ENCODE measurements around the gene KL. TPM values are rescaled to one million over a fixed set of nuclear protein-coding genes. Genes with fewer than 3 reads are reported as not detected.

The KL gene
- total RNA-seq, 1 donor = under 0.01 TPM

DNA sequence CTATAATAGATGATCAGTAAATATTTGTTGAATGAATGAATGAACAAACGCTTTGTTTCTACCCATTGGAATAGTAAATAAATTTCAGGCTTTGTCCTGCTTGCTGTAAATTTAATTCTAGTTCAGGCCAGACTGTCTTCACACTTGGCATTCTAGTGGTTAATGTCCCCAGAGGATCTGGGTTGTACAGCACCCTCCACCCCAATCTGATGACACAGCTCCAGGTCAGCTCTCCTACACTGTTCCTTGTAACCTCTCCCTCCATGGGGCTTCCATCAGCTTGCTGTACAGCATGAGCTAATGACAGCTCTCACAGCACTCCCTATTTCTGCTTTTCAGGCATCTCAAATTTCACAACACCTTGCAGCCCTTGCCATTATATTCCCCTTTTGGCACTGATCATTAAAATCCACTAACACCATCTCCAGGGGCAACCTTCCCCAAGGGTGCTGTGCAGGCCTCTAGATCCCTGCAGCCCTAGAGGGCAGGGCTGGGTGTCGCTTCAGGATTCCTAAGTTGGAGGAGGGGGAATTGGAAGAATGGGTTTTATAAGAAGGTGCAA, 12.7 kb upstream of the KL start:
- no peak overlapping the region for H3K4me3 ChIP-seq (ENCODE audit: low read depth, low read length)
- DNase-seq (ENCODE audit: low read depth) = no peak
- TF ChIP-seq, protein P1, sequence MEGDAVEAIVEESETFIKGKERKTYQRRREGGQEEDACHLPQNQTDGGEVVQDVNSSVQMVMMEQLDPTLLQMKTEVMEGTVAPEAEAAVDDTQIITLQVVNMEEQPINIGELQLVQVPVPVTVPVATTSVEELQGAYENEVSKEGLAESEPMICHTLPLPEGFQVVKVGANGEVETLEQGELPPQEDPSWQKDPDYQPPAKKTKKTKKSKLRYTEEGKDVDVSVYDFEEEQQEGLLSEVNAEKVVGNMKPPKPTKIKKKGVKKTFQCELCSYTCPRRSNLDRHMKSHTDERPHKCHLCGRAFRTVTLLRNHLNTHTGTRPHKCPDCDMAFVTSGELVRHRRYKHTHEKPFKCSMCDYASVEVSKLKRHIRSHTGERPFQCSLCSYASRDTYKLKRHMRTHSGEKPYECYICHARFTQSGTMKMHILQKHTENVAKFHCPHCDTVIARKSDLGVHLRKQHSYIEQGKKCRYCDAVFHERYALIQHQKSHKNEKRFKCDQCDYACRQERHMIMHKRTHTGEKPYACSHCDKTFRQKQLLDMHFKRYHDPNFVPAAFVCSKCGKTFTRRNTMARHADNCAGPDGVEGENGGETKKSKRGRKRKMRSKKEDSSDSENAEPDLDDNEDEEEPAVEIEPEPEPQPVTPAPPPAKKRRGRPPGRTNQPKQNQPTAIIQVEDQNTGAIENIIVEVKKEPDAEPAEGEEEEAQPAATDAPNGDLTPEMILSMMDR (IDR thresholded peaks at IDR 0.05; ENCODE audit: insufficient read depth, low read depth, low read length) = no peak

DNA sequence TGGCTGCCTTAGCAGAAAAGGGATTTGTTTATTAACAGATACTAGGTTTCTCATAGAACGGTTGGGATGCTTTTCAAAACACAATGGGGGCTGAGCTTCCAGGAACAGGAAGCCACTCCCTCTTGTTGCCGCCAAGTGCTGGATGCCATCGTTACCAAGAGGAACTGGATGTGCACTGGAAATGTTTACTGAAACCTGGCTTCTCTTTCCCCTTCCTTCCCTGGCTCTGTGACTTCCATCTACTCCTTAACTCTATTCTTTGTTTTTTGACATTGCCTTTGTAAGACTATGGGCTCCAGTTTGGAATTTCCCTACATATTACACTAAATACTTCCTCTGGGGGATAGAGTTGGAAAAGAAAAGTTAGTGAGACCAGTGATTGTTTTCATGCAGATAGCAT, 11.7 kb upstream of the KL start:
- TF ChIP-seq, protein P1 (IDR thresholded peaks at IDR 0.05; ENCODE audit: insufficient read depth, low read depth, low read length) = no peak
- peak; percentile 3 for DNase-seq (ENCODE audit: low read depth)
- no peak overlapping the region for H3K4me3 ChIP-seq (ENCODE audit: low read depth, low read length)

DNA sequence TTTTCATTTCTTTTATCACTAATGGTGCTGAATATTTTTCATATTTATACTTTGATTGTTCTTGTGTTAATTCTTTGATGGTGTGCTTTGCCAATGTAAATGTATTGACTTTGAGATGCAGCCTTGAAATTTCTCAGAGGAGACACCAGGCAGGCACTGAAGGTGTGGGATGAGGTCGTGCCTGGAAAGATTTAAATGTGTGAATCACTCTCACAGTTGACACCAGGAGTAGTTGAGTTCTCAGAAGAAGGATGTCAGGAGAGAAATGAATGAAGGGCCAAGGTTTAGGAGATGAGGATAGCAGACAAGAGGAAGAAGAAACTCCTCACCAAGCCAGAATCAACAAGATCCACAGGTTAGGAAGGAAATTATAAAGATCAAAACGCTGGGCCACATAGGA, 10.1 kb upstream of the KL start:
- DNase-seq (ENCODE audit: low read depth) = no peak
- TF ChIP-seq, protein P1 (IDR thresholded peaks at IDR 0.05; ENCODE audit: insufficient read depth, low read depth, low read length) = no peak

GRCh38 chr13:33006638-33007037, 9.6 kb upstream of the KL start:
- no peak for DNase-seq (ENCODE audit: low read depth)
- TF ChIP-seq, protein P1 (IDR thresholded peaks at IDR 0.05; ENCODE audit: insufficient read depth, low read depth, low read length) = no peak
- no peak overlapping the region for H3K4me3 ChIP-seq (ENCODE audit: low read depth, low read length)

More for the DNA sequence above, 10.1 kb upstream of the KL start:
- H3K4me3 ChIP-seq (ENCODE audit: low read depth, low read length) = no peak overlapping the region

DNA sequence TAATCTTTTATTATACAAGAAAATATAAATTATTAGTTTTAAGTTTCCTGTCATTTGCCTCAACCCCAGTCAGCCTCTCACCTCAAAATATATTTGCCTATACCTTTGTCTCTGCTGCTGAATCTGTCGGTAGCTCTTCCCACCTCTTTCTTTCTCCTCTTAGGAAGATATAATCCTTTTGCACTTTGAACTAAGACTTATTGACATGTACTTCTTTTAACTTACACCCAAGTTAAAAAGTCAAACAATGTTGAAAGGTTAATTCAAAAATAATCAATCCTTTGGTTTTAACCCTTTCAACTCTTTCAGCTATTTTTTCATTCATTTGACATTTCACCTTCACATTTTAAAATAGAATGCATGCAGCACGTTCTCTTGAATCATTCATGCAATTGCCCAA, 9.0 kb upstream of the KL start:
- TF ChIP-seq, protein P1 (IDR thresholded peaks at IDR 0.05; ENCODE audit: insufficient read depth, low read depth, low read length) = no peak
- no peak for DNase-seq (ENCODE audit: low read depth)
- H3K4me3 ChIP-seq (ENCODE audit: low read depth, low read length) = no peak overlapping the region

- no peak overlapping the region for H3K4me3 ChIP-seq (ENCODE audit: low read depth, low read length)
- no peak for DNase-seq (ENCODE audit: low read depth)
- TF ChIP-seq, protein P1 (IDR thresholded peaks at IDR 0.05; ENCODE audit: insufficient read depth, low read depth, low read length) = no peak
These were observed 8.3 kb upstream of the KL start for GRCh38 chr13:33007950-33008349.

Data from fibroblast of villous mesenchyme (primary cell).